GM19372 (cell line): ENCODE measurements around the gene GALR2.

ENCODE experiments used
- ATAC-seq: cut with Tn5 transposase; IDR thresholded peaks from one replicate; pipeline ENCODE4 v1.9.1; 2021; ENCODE audit warnings: mild to moderate bottlenecking, low read depth, moderate library complexity; ENCODE audit not compliant: unreplicated experiment

GALR2 gene

DNA sequence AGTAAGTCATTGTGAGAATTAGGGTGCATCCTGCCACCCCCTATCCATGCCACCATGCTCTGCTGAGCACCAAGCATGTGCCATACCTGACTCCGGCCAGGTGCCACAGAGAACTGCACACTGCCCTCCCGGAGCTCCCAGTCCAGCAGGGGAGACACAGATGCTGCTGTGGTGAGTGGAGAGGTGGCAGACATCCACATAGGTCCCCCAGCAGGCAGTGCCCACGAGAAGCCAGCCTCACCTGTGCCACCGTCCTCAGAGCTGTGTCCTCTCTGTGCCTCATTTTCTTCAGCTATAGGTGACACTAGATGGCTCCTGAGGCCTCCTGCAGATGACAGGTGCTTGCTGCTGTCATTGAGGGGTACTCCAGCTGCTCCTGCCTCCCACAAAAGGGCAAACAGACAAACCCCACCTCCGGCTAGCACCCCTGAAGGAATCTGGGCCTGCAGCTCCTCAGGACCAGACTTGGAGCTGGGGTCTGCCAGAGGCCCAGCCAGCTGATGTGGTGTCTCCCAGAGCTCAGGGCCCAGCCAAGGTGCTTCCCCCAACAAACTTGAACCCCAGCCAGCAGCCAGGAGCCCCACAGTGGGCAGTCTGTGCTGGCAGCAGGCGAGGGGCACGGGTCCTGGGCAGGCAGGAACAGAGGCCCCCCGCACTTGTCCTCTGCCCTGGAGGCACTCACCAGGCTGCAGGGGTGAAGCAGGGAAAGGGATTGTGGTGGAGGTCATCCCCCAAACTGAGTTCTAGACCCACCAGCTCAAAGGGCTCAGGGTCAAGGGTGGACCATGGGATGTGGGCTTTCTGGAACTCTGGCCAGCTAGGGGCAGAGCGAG is 49.4 kb downstream of the GALR2 start:
- no peak for ATAC-seq

DNA sequence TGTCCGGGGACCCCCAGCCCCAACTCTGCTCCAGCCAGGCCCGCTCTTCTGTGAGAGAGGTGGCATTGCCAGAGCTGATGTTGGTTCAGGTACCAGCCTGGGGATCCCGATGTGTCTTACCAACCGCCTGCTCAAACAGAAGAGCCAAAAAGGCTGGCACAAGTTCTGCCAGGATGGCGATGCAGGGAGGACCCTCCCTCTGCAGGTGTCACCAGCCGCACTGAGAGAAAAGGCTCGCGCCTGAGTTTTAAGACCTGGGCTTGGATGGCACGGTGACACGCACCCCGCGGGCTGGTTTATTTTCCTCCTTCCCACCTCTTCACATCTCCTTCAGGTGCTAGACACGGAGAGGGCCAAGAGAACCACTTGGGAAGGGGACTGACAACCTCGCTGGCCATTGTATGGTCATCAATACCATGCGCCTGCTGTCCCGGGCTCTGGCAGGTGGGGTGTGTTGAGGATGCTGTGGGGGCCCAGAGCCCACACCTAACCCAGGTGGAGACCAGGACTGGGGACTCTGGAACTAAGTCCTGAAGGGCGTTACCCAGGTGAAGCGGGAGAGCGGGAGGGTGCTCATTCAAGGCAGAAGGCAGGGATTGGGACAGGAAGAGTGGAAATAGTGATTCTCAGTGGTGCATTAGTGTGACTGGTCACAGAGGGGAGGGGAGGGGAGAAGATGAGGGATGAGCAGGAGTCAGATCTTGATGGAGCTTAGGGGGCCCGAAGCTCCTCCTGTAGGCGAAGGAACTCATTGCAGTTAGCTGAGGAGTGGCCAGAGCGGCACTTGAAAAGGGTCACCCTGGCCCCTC is 50.2 kb downstream of the GALR2 start:
- no peak for ATAC-seq

DNA sequence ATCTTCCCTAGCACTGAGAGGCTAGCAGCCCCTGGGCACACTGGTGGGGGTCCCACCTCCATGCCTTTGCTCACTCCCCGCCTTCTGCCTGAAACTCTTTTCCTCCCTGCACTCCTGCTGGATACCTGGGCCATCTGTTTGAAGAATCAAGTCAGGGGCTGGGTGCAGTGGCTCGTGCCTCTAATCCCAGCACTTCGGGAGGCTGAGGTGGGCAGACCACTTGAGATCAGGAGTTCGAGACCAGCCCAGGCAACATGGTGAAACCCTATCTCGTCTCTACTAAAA is 50.8 kb downstream of the GALR2 start:
- ATAC-seq = no peak

DNA sequence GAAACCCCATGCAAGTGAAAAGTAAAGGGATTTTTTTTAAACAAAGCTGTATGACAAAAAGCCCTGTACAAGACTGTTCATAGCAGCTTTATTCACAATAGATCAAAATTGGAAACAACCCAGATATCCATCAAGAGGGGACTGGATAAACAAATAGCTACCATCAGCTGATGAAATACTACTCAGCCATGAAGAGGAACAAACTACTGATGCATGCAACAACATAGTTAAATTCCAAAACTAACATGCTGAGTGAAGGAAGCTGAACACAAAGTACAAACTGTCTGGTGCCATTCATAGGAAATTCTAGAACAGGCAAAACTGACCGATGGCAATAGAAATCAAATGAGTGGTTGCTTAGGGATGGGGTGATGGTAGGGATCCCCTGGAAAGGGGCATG is 51.3 kb downstream of the GALR2 start:
- no peak for ATAC-seq
